Activated T-cell treated with anti-CD3 and anti-CD28 coated beads, Interleukin-2, amount 50 U/mL, for 1 hour (primary cell): Measurements from ENCODE around the gene RAP2A.

Experiments used
- DNase-seq: peaks from one replicate; pipeline ENCODE4 v3.0.0-alpha.2; 2020

The RAP2A gene

GRCh38 chr13:97448503-97449251 lies 14.7 kb downstream of the RAP2A start:
- DNase-seq: no peak

- no peak for DNase-seq
These were observed 20.7 kb downstream of the RAP2A start for GRCh38 chr13:97454699-97455098.

GRCh38 chr13:97456047-97456446 lies 22.1 kb downstream of the RAP2A start:
- DNase-seq: no peak

- DNase-seq: no peak
These were observed 25.3 kb downstream of the RAP2A start for GRCh38 chr13:97459215-97459777.

- DNase-seq: no peak
These were observed 26.2 kb downstream of the RAP2A start for GRCh38 chr13:97460004-97460775.

- no peak for DNase-seq
These were observed 26.9 kb downstream of the RAP2A start for GRCh38 chr13:97460853-97461252.

GRCh38 chr13:97464561-97464960 lies 30.6 kb downstream of the RAP2A start:
- no peak for DNase-seq

GRCh38 chr13:97466722-97467121 lies 32.8 kb downstream of the RAP2A start:
- DNase-seq: no peak

- no peak for DNase-seq
These were observed 34.4 kb downstream of the RAP2A start for GRCh38 chr13:97468331-97468730.

- no peak for DNase-seq
These were observed 37.7 kb downstream of the RAP2A start for GRCh38 chr13:97471711-97472110.

GRCh38 chr13:97474349-97474980 lies 40.5 kb downstream of the RAP2A start:
- DNase-seq: no peak

GRCh38 chr13:97475011-97475410 lies 41.0 kb downstream of the RAP2A start:
- DNase-seq: no peak

GRCh38 chr13:97477844-97478243 lies 43.9 kb downstream of the RAP2A start:
- DNase-seq: no peak

- DNase-seq: no peak
These were observed 44.3 kb downstream of the RAP2A start for GRCh38 chr13:97478247-97478646.

- DNase-seq: no peak
These were observed 49.5 kb downstream of the RAP2A start for GRCh38 chr13:97483465-97483864.

GRCh38 chr13:97484301-97484700 lies 50.3 kb downstream of the RAP2A start:
- no peak for DNase-seq

GRCh38 chr13:97485320-97485719 lies 51.4 kb downstream of the RAP2A start:
- DNase-seq: no peak

- DNase-seq: no peak
These were observed 56.8 kb downstream of the RAP2A start for GRCh38 chr13:97490702-97491307.

- no peak for DNase-seq
These were observed 57.5 kb downstream of the RAP2A start for GRCh38 chr13:97491452-97491851.

GRCh38 chr13:97492257-97492656 lies 58.3 kb downstream of the RAP2A start:
- DNase-seq: no peak

- DNase-seq: no peak
These were observed 58.9 kb downstream of the RAP2A start for GRCh38 chr13:97492684-97493371.

- DNase-seq: no peak
These were observed 59.5 kb downstream of the RAP2A start for GRCh38 chr13:97493456-97493855.

- no peak for DNase-seq
These were observed 61.7 kb downstream of the RAP2A start for GRCh38 chr13:97495678-97496077.
